ENCODE results near the gene PLD4.

The PLD4 gene

DNA sequence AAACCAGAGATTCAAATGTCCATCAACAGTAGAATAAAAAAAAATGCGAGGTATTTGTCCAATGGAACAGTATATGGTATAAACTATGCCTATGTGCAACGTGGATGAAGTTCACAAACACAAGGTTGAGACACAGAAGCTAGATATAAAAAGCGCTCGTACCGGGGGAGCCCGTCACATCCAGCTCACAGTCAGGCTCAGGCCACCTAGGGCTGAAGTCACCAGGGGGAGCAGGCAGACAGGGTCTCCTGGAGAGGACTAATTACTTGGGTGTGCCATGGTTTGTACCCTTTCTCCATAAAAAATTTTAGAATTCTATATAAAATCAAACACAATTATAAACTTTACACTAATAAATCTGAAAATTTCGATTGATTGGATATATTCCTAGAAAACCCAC, 39.9 kb downstream of the PLD4 start:
- TF ChIP-seq, protein P1, sequence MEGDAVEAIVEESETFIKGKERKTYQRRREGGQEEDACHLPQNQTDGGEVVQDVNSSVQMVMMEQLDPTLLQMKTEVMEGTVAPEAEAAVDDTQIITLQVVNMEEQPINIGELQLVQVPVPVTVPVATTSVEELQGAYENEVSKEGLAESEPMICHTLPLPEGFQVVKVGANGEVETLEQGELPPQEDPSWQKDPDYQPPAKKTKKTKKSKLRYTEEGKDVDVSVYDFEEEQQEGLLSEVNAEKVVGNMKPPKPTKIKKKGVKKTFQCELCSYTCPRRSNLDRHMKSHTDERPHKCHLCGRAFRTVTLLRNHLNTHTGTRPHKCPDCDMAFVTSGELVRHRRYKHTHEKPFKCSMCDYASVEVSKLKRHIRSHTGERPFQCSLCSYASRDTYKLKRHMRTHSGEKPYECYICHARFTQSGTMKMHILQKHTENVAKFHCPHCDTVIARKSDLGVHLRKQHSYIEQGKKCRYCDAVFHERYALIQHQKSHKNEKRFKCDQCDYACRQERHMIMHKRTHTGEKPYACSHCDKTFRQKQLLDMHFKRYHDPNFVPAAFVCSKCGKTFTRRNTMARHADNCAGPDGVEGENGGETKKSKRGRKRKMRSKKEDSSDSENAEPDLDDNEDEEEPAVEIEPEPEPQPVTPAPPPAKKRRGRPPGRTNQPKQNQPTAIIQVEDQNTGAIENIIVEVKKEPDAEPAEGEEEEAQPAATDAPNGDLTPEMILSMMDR (IDR thresholded peaks at IDR 0.05; ENCODE audit: extremely low read depth, missing control alignments) = no peak
- no peak for DNase-seq (ENCODE audit: low spot score)

DNA sequence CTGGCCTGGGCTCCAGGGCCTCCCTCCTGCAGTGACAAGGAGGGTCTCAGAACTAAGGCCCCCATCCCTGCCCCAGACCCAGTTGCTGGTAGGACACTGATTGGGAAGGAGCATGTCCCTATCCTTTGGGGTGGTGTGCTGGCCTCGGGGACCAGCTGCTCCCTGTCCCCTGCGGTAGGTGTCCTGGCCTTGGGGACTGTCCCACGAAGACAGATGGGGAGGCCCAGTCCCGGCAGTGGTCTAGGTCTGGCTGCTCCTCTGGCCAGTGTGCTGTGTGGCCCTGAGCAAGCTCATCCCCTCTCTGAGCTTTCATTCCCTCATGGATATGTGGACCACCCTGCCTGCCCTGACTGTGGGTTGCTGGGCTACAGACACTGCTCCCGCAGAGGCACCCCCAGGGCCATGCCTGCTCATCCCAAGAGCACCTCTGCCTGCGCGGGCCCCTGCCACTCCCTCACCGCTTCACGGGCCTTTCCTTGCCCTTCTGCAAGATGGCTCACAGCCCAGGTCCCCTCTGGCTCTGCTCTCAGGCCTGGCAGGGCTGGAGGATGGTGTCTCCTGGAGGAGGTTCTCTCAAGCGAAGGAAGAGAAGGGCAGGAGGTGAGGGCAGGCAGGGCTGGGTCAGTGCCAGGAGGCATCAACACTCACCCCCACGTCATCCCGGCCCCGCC, 41.0 kb downstream of the PLD4 start:
- DNase-seq (ENCODE audit: low spot score) = no peak
- TF ChIP-seq, protein P1 (IDR thresholded peaks at IDR 0.05; ENCODE audit: extremely low read depth, missing control alignments) = no peak

DNA sequence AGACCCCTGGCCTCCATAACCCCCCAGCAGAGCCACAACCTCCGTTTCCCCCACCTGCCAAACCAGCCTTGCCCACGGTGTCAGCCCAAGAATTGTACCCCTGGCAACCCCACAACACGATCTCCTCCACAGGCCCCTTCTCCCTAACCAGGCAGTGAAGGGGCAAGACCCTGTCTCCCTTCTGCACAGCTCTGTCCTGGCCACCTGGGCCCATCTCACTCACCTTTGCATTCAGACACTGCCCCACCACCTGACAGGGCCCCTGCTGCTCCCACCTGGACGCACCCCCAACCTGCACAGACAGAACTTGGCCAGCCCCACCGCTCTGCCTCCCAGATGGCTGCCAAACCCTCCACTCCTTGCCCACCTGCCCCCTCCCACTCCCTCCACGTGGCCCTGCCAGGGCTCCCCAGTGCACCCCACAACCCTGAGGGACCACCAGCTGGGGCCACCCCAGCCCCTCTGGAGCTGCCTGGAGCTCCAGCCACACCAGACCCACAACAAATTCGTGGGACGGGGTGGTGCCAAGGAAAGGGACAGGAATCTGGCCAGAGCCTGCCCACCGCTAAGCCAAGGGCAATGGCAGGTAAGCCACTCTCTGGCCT, 41.7 kb downstream of the PLD4 start:
- no peak for DNase-seq (ENCODE audit: low spot score)
- TF ChIP-seq, protein P1 (IDR thresholded peaks at IDR 0.05; ENCODE audit: extremely low read depth, missing control alignments) = no peak

DNA sequence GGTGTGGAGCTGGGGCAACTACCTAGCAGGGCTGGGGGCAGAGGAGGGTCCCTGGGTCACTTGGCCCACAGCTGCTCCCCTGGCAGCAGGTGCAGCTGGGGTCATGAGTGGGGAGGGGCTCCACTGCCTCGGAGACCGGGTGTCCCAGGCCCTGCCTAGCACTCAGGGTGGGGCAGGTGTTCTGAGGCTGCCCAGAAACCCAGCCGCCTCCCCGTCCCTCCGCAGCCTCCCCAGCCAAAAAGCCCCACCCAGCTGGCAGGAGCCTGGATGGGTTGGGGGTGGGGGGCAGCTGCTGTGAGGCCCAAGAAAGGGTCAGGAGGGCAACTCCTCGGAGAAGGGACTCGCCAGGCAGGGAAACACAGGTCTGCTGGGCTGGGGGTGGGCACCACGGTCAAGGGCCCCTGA, 42.3 kb downstream of the PLD4 start:
- TF ChIP-seq, protein P1 (IDR thresholded peaks at IDR 0.05; ENCODE audit: extremely low read depth, missing control alignments) = no peak
- DNase-seq (ENCODE audit: low spot score) = no peak

DNA sequence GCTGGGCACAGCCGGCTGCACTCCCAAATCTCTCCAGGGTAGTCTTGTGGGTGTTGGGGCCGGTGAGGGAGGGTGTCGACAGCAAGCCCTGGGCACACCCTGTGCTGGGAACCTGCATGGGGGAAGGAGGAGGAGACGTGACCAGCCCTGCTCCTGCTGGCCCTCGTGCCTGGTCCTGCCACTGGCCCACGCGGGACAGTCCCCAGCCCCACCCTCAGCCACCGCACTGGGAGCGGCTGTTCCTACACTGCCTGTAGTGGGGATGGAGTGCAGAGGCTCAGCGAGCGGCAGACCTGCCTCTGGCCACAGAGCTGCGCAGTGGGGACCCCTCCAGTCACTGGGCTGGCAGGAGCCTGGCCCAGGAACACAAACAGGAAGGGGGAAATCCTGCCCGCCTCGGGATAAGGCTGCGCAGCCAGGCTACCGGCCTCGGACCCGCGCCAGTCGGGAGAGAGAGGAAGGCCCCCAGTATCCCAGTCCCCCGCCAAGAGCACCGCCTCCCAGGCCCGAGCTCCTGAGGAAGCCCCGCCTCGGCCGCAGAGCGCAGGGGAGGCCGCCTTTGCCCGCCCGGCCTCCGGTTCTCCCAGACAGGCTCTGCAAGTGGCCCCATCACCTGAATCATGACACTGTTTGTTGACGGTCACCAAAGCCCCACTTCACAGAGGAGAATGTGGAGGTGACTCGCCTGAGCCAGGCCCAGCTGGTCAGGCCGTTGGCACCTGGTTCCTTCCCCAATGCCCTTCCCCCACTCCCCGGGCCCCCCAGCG, 42.9 kb downstream of the PLD4 start:
- no peak for DNase-seq (ENCODE audit: low spot score)
- TF ChIP-seq, protein P1 (IDR thresholded peaks at IDR 0.05; ENCODE audit: extremely low read depth, missing control alignments) = no peak

DNA sequence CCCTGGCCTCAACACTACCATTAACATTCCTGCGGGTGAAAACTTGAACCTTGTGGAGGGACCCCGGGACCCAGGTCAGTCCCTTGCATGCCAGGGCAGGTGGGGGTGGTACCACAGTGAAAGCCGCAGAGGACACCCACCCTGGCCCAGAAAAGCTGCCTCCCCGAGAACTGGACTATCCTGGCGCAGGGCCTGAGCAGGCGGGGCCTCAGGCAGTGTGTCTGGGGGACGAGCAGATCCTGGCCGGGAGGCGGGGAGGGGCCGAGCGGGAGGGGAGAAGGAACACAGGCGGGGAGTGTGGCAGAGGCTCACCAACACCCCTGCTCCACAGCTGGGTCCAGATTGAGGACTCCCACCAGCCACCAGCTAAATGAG, 43.5 kb downstream of the PLD4 start:
- TF ChIP-seq, protein P1 (IDR thresholded peaks at IDR 0.05; ENCODE audit: extremely low read depth, missing control alignments) = no peak
- no peak for DNase-seq (ENCODE audit: low spot score)

Data from GM20000 (cell line).